Measurements from ENCODE around the gene HOXB3.

GRCh38 chr17:48609759-48610281 lies 19.8 kb upstream of the HOXB3 start:
- TF ChIP-seq ZBTB17 (tag by site-specific recombination; IDR thresholded peaks at IDR 0.05) (no peak), ZNF707 (tag by site-specific recombination; IDR thresholded peaks at IDR 0.05) (no peak), INSM2 (tag by site-specific recombination; IDR thresholded peaks at IDR 0.05) (no peak)

Data from HEK293 (cell line).